ENCODE data around the gene TMEM222. TPM values are rescaled to one million over a fixed set of nuclear protein-coding genes. Genes with fewer than 3 reads are reported as not detected.

Gene TMEM222
- polyA plus RNA-seq, 1 donor from 2014 or later = 80.6 TPM

DNA sequence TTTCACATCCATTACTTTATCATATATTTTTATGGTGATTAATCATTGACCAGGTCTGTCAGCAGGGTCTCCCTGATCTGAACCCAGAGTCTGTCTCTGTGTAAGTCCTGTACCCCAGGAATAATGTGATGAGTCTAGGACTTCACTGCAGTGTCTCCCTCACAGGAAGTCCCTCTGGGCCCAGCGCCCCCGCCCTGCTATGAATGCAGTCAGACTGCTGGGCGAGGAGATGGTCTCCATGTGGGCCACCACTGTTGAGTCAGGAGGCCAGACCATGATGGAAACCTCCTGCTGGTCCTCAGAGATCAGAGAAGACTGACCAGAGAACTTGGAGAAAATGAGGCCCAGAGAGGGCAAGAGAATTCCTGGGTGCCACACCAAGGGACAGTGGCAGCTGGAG, 9.5 kb downstream of the TMEM222 start:
- Histone ChIP-seq H3K79me2 (replicated peaks; ENCODE audit: insufficient read depth, low read length) (peaks cover 15% of the 10 kb centered on the region), H3K27me3 (ENCODE audit: insufficient read depth, low read depth, low read length) (no peaks in the 10 kb centered on the region), H3K9ac (ENCODE audit: low read length) (no peak overlapping the region), H3F3A (ENCODE audit: insufficient read depth, low read length, poor library complexity, severe bottlenecking) (no peaks in the 10 kb centered on the region), H4K20me1 (ENCODE audit: insufficient read depth) (no peaks in the 10 kb centered on the region), H3K4me2 (ENCODE audit: low read length) (no peak overlapping the region), H3K9me3 (ENCODE audit: low read length) (no peaks in the 10 kb centered on the region), H3K27ac (ENCODE audit: low read length) (no peak overlapping the region), H2AFZ (ENCODE audit: low read depth, low read length) (no peak overlapping the region), H3K4me3 (ENCODE audit: low read length) (no peak overlapping the region), H3K9me2 (ENCODE audit: insufficient read depth, low read length) (no peaks in the 10 kb centered on the region), H3K36me3 (ENCODE audit: insufficient read depth, low read length) (no peaks in the 10 kb centered on the region)
- TF ChIP-seq, protein P1, sequence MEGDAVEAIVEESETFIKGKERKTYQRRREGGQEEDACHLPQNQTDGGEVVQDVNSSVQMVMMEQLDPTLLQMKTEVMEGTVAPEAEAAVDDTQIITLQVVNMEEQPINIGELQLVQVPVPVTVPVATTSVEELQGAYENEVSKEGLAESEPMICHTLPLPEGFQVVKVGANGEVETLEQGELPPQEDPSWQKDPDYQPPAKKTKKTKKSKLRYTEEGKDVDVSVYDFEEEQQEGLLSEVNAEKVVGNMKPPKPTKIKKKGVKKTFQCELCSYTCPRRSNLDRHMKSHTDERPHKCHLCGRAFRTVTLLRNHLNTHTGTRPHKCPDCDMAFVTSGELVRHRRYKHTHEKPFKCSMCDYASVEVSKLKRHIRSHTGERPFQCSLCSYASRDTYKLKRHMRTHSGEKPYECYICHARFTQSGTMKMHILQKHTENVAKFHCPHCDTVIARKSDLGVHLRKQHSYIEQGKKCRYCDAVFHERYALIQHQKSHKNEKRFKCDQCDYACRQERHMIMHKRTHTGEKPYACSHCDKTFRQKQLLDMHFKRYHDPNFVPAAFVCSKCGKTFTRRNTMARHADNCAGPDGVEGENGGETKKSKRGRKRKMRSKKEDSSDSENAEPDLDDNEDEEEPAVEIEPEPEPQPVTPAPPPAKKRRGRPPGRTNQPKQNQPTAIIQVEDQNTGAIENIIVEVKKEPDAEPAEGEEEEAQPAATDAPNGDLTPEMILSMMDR (IDR thresholded peaks at IDR 0.05; ENCODE audit: poor library complexity, severe bottlenecking) = no peak
- TF ChIP-seq MXI1 (conservative IDR thresholded peaks at IDR 0.05; ENCODE audit: poor library complexity, severe bottlenecking) = no peak
- no peak for TF ChIP-seq EZH2 (IDR thresholded peaks at IDR 0.05; ENCODE audit: borderline replicate concordance, insufficient read depth, low read length, poor library complexity, severe bottlenecking)
- no peak for TF ChIP-seq REST (IDR thresholded peaks at IDR 0.05; ENCODE audit: borderline replicate concordance)
- TF ChIP-seq EP300 (conservative IDR thresholded peaks at IDR 0.05; ENCODE audit: poor library complexity, severe bottlenecking) = no peak
- TF ChIP-seq TAF1 (IDR thresholded peaks at IDR 0.05; ENCODE audit: low read depth) = no peak
- TF ChIP-seq SMC3 (conservative IDR thresholded peaks at IDR 0.05; ENCODE audit: poor library complexity) = no peak
- no peak for TF ChIP-seq POLR2AphosphoS5 (IDR thresholded peaks at IDR 0.05)

GRCh38 chr1:27331922-27332321, 10.0 kb downstream of the TMEM222 start:
- Histone ChIP-seq H3K4me2 (ENCODE audit: low read length) (no peak overlapping the region), H3K9ac (ENCODE audit: low read length) (no peak overlapping the region), H3K36me3 (ENCODE audit: insufficient read depth, low read length) (no peaks in the 10 kb centered on the region), H4K20me1 (ENCODE audit: insufficient read depth) (no peaks in the 10 kb centered on the region), H3K9me3 (ENCODE audit: low read length) (no peaks in the 10 kb centered on the region), H3K9me2 (ENCODE audit: insufficient read depth, low read length) (no peaks in the 10 kb centered on the region), H3F3A (ENCODE audit: insufficient read depth, low read length, poor library complexity, severe bottlenecking) (no peaks in the 10 kb centered on the region), H3K4me3 (ENCODE audit: low read length) (no peak overlapping the region), H3K79me2 (replicated peaks; ENCODE audit: insufficient read depth, low read length) (peaks cover 11% of the 10 kb centered on the region), H2AFZ (ENCODE audit: low read depth, low read length) (no peak overlapping the region), H3K27me3 (ENCODE audit: insufficient read depth, low read depth, low read length) (no peaks in the 10 kb centered on the region), H3K27ac (ENCODE audit: low read length) (no peak overlapping the region)
- TF ChIP-seq EP300 (conservative IDR thresholded peaks at IDR 0.05; ENCODE audit: poor library complexity, severe bottlenecking) (no peak), REST (IDR thresholded peaks at IDR 0.05; ENCODE audit: borderline replicate concordance) (no peak), TAF1 (IDR thresholded peaks at IDR 0.05; ENCODE audit: low read depth) (no peak), RAD21 (conservative IDR thresholded peaks at IDR 0.05) (no peak), POLR2AphosphoS5 (IDR thresholded peaks at IDR 0.05) (no peak), MXI1 (conservative IDR thresholded peaks at IDR 0.05; ENCODE audit: poor library complexity, severe bottlenecking) (no peak), EZH2 (IDR thresholded peaks at IDR 0.05; ENCODE audit: borderline replicate concordance, insufficient read depth, low read length, poor library complexity, severe bottlenecking) (no peak), SMC3 (conservative IDR thresholded peaks at IDR 0.05; ENCODE audit: poor library complexity) (no peak)
- TF ChIP-seq, protein P1 (IDR thresholded peaks at IDR 0.05; ENCODE audit: poor library complexity, severe bottlenecking) = no peak
